ENCODE measurements around the gene RBPMS2.

- TF ChIP-seq POLR2A (IDR thresholded peaks at IDR 0.05; ENCODE audit: low read length) (no peak), GATA1 (IDR thresholded peaks at IDR 0.05; ENCODE audit: low read depth, low read length) (no peak)
Observed at GRCh38 chr15:64730151-64730550, 45.2 kb downstream of the RBPMS2 start.

Data from erythroblast (primary cell).